Fibroblast of pulmonary artery (primary cell): ENCODE measurements around the gene CNTN4.

Experiments used
- DNase-seq: peaks from one replicate; pipeline ENCODE4 v3.0.0-alpha.2; 2010; ENCODE audit warnings: low read depth
- H3K4me3 ChIP-seq: replicated peaks from 2 replicates; pipeline ENCODE4 v1.5.1; 2011; ENCODE audit warnings: low read depth, mild to moderate bottlenecking, control low read depth, low read length, moderate library complexity
- TF ChIP-seq, protein P1 (sequence below): IDR thresholded peaks from 2 replicates; pipeline ENCODE4 v1.5.1; 2011; ENCODE audit warnings: mild to moderate bottlenecking, control low read depth, low read length, inconsistent platforms; ENCODE audit errors: missing control alignments

The CNTN4 gene

DNA sequence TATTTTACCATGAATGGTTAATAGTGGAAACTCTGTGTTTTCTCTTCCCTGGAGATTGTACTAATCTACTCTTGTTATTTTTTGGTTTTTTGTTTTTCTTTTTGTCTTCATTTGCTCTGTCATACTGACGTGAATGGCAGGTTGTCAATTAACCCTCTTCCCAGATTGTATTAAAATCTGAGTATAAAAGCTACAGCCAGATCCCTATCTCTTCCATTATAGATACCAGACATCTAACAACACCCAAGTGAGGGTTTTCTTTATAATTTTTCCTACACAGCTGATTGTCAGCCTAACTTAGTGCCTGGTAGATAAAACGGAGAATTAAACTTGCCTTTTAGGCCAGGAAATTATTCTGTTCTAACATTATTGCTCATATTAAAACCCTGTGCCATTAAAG, 848.9 kb downstream of the CNTN4 start:
- DNase-seq = no peak
- TF ChIP-seq, protein P1, sequence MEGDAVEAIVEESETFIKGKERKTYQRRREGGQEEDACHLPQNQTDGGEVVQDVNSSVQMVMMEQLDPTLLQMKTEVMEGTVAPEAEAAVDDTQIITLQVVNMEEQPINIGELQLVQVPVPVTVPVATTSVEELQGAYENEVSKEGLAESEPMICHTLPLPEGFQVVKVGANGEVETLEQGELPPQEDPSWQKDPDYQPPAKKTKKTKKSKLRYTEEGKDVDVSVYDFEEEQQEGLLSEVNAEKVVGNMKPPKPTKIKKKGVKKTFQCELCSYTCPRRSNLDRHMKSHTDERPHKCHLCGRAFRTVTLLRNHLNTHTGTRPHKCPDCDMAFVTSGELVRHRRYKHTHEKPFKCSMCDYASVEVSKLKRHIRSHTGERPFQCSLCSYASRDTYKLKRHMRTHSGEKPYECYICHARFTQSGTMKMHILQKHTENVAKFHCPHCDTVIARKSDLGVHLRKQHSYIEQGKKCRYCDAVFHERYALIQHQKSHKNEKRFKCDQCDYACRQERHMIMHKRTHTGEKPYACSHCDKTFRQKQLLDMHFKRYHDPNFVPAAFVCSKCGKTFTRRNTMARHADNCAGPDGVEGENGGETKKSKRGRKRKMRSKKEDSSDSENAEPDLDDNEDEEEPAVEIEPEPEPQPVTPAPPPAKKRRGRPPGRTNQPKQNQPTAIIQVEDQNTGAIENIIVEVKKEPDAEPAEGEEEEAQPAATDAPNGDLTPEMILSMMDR = no peak
- no peak overlapping the region for H3K4me3 ChIP-seq

DNA sequence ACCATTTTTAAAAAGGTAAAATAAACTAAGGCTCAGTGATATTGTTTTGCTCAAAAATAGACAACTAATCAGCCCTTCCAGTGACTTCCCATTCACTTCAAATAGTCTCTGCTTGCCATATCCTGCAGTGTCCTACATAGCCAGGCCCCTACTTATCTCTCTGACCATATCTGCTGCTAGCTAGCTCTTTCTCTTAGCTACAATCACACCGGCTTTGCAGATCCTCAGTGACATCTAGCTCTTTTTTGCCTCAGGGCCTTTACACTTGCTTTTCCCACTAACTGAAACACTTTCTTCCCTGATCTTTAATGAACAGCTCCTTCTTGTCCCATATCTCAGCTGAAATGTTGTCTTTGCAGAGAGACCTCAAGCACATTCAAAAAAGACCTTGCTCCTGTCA, 850.2 kb downstream of the CNTN4 start:
- no peak overlapping the region for H3K4me3 ChIP-seq
- TF ChIP-seq, protein P1 = no peak
- no peak for DNase-seq

DNA sequence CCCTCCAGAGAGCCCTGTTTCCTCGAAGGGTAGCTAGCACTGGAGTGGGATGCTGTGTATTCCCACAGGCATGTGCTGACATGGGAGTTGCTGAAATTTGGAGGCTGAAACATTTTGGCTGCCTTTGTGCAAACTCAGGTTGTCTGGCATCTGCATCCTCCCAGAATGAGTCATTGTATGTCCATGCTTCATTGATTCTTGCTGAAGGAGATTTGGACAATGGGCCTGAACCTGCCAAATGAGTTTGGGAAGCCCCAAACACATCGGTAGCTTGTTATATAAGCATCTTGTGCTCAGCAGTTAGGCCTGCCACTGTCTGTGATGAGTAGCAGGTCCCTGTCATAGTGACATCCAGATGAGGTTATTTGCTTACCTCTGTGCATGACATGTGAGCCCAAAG, 851.5 kb downstream of the CNTN4 start:
- H3K4me3 ChIP-seq = no peak overlapping the region
- DNase-seq = no peak
- TF ChIP-seq, protein P1 = no peak

DNA sequence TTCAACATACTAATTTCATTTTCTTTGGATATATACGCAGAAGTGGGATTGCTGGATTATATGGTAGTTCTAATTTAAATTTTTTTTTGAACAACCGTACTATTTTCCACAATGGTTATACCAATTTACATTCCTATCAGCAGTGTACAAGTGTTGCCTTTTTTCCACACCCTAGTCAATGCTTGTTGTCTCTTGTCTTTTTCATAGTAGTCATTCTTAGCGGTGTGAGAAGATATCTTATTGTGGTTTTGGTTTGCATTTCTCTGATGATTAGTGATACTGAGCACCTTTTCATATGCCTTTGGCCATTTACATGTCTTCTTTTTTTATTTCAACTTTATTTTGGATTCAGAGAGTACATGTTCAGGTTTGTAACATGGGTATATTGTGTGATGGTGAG, 858.4 kb downstream of the CNTN4 start:
- TF ChIP-seq, protein P1 = no peak
- no peak for DNase-seq
- H3K4me3 ChIP-seq = no peak overlapping the region

DNA sequence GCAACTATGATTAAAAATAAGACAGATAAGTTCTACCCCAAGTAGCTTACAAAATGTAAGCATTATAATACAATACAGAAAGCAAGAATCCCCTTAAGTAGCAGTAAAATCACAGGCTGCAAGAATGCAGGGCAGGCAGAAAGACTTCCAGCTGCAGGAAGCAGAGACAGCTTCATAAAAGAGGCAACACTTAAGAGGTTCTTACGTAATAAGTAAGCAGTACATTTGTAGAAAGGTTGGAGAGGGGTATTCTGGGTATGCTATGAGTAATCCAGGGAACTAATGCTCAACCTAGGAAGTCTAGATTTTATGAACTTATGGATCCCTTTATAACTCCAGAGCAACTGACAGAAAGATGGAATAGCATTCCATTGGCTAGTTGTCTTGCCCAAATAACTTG, 859.9 kb downstream of the CNTN4 start:
- H3K4me3 ChIP-seq = no peak overlapping the region
- DNase-seq = no peak
- TF ChIP-seq, protein P1 = no peak

DNA sequence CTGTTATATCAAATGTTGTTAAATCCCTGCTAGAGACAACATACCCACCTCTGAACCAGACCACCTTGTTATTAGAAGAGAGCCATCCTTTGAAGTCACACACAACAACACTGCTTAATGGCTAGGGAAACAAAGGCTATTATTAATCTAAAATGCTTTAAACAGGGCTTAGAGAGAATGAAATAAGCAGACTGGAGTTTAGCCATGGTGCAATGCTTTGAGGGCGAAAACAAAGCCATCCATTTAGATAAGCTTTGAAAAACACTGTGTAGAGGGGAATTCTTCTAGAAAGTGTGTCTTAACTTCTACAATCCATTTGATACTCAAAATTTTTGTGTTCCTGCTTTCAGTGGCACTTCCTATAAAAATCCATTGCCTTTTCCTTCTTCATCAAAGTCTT, 862.9 kb downstream of the CNTN4 start:
- DNase-seq = no peak
- TF ChIP-seq, protein P1 = no peak
- H3K4me3 ChIP-seq = no peak overlapping the region

DNA sequence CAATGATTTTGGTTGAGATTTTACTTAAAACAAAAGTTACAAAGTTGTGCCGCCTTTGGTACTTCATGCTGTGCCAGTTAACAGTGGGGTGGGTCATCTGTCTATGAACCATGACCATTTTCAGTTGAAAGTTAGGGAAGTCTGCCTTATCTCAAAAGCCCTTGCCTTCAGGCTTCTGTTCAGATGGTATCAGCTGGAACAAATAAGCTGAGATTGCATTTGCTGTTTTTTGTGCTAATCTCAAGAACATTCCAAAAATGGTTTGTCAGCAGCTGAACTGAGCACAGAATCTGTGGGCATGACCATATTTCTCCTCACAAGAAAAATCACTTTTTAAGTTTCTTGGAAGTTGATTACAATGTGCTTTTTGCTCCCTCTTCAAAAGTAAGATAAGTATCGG, 869.2 kb downstream of the CNTN4 start:
- DNase-seq = no peak
- no peak overlapping the region for H3K4me3 ChIP-seq
- TF ChIP-seq, protein P1 = no peak
